HCT116 (cell line): Measurements from ENCODE around the gene NOTO. TPM values are rescaled to one million over a fixed set of nuclear protein-coding genes. Genes with fewer than 3 reads are reported as not detected.

Experiments used
- ATAC-seq: fragments of 200-7000 bp; cut with Tn5 transposase; 2 replicates; pipeline ENCODE4 v1.9.1; 2020; ENCODE audit warnings: mild to moderate bottlenecking, moderate library complexity
- BruUV-seq: library from RNA; stranded (reverse); fragments of 400-500 nt; replicated peaks from 2 replicates; lab custom pipeline; 2021; lab: Mats Ljungman, UMichigan
- CTCF ChIA-PET: fragments of 300-600 bp; sonication (Branson Sonifier 250); formaldehyde crosslinking; loops from one replicate; lab custom pipeline; 2021; ENCODE audit warnings: antibody characterized with exemption; lab: Charles Lee
- POLR2A ChIA-PET: fragments of 300-600, 350-600 bp; sonication (Branson Sonifier 250); formaldehyde crosslinking; loops from one replicate; lab custom pipeline; 2021; ENCODE audit warnings: antibody characterized with exemption; lab: Charles Lee
- RAD21 ChIA-PET, 2 experiments: fragments of 300-600 bp; sonication (Branson Sonifier 250); formaldehyde crosslinking; loops; one replicate each; lab custom pipeline; 2023; ENCODE audit warnings: low total read pairs in 2 of 2; ENCODE audit not compliant: uncharacterized antibody in 2 of 2, unreplicated experiment in 2 of 2, low non-redundant PET in 1 of 2; lab: Charles Lee
- DNase-seq: peaks from one replicate; pipeline ENCODE4 v3.0.0-alpha.2; 2010; ENCODE audit warnings: low read depth, low spot score
- H2AFZ ChIP-seq: fragments of 200-600 bp; shearing (Covaris generic), sonication (generic); 2 replicates; pipeline ENCODE4 v1.6.1; 2017; ENCODE audit warnings: low read depth, mixed run types, mixed read lengths, antibody characterized with exemption, low read length; ENCODE audit not compliant: poor library complexity, severe bottlenecking
- H3K27ac ChIP-seq: 2 replicates; pipeline ENCODE4 v1.5.1; 2012; ENCODE audit warnings: low read depth, low read length
- H3K27me3 ChIP-seq: fragments of 200-600 bp; sonication (generic); 2 replicates; pipeline ENCODE4 v1.6.1; 2016; ENCODE audit warnings: mixed run types, low read length, mixed read lengths; ENCODE audit not compliant: insufficient read depth
- H3K36me3 ChIP-seq, 2 experiments: fragments of 200-500 bp in 1 of 2; fragments of 200-600 bp in 1 of 2; sonication (Bioruptor generic) in 1 of 2; sonication (generic) in 1 of 2; 2 replicates each; pipeline versions ENCODE4 v1.5.1 to v1.6.1; 2014 to 2016; ENCODE audit warnings: low read length in 2 of 2, inconsistent platforms in 1 of 2, mixed read lengths in 1 of 2, mixed run types in 1 of 2; ENCODE audit not compliant: insufficient read depth in 2 of 2, control insufficient read depth in 1 of 2
- H3K4me1 ChIP-seq, 2 experiments: fragments of 200-600 bp in 1 of 2; sonication (generic) in 1 of 2; 2 replicates each; pipeline versions ENCODE4 v1.5.1 to v1.6.1; 2012 to 2017; ENCODE audit warnings: low read length in 2 of 2, inconsistent platforms in 1 of 2, mild to moderate bottlenecking in 1 of 2, mixed read lengths in 1 of 2, mixed run types in 1 of 2, moderate library complexity in 1 of 2; ENCODE audit not compliant: insufficient read depth in 2 of 2, control insufficient read depth in 1 of 2
- H3K4me2 ChIP-seq: fragments of 200-600 bp; sonication (generic); 2 replicates; pipeline ENCODE4 v1.6.1; 2017; ENCODE audit warnings: mixed run types, low read length, mixed read lengths
- H3K4me3 ChIP-seq, 2 experiments: fragments of 200-600 bp in 1 of 2; sonication (generic) in 1 of 2; replicated peaks in 1 of 2; 2 replicates each; pipeline ENCODE4 v1.5.1; 2011 to 2016; ENCODE audit warnings: low read length in 2 of 2, control low read depth in 1 of 2, low read depth in 1 of 2, mild to moderate bottlenecking in 1 of 2, mixed read lengths in 1 of 2, mixed run types in 1 of 2
- H3K79me2 ChIP-seq: fragments of 200-600 bp; sonication (generic); 2 replicates; pipeline ENCODE4 v1.6.1; 2017; ENCODE audit warnings: mild to moderate bottlenecking, mixed run types, low read length, moderate library complexity, mixed read lengths; ENCODE audit not compliant: insufficient read depth
- H3K9ac ChIP-seq: fragments of 200-600 bp; sonication (generic); 2 replicates; pipeline ENCODE4 v1.6.1; 2016; ENCODE audit warnings: low read length, mixed read lengths
- H3K9me2 ChIP-seq: fragments of 200-600 bp; sonication (generic), shearing (Covaris generic); 2 replicates; pipeline ENCODE4 v1.6.1; 2017; ENCODE audit warnings: mixed run types, mild to moderate bottlenecking, moderate library complexity; ENCODE audit not compliant: insufficient read depth
- H3K9me3 ChIP-seq, 2 experiments: fragments of 200-500 bp in 1 of 2; fragments of 200-600 bp in 1 of 2; sonication (Bioruptor generic) in 1 of 2; sonication (generic) in 1 of 2; 2 replicates each; pipeline ENCODE4 v1.6.1; 2014 to 2017; ENCODE audit warnings: low read length in 2 of 2, mixed read lengths in 2 of 2, inconsistent platforms in 1 of 2, low read depth in 1 of 2, mild to moderate bottlenecking in 1 of 2, mixed run types in 1 of 2, moderate library complexity in 1 of 2; ENCODE audit not compliant: control insufficient read depth in 1 of 2, insufficient read depth in 1 of 2
- H4K20me1 ChIP-seq: fragments of 200-600 bp; sonication (generic), shearing (Covaris generic); 2 replicates; pipeline ENCODE4 v1.6.1; 2017; ENCODE audit warnings: mixed run types, mild to moderate bottlenecking, moderate library complexity; ENCODE audit not compliant: insufficient read depth
- CEBPB ChIP-seq: IDR thresholded peaks from 2 replicates; pipeline ENCODE4 v1.6.1; 2012; ENCODE audit warnings: low read depth
- POLR2A ChIP-seq: IDR thresholded peaks from 2 replicates; pipeline ENCODE4 v1.7.0; 2011; ENCODE audit warnings: borderline replicate concordance; ENCODE audit not compliant: insufficient read depth, insufficient read length; ENCODE audit errors: extremely low read depth
- RAD21 ChIP-seq: IDR thresholded peaks from 2 replicates; pipeline ENCODE4 v1.6.1; 2012; ENCODE audit warnings: low read depth, mild to moderate bottlenecking
- SP1 ChIP-seq: IDR thresholded peaks from 2 replicates; pipeline ENCODE4 v1.6.1; 2012; ENCODE audit warnings: low read depth
- intact Hi-C: fragments of 100-400 bp; cut with micrococcal nuclease; formaldehyde crosslinking; loops from 2 replicates; pipeline ENCODE4 v1.10.0; 2022
- total RNA-seq: library from RNA; stranded (reverse); gene quantifications from one replicate; pipeline ENCODE4 v1.2.1, GENCODE V29; 2021; ENCODE audit not compliant: unreplicated experiment
- TF ChIP-seq, protein P1 (sequence below): IDR thresholded peaks from 2 replicates; pipeline ENCODE4 v1.6.1; 2012; ENCODE audit warnings: low read depth

The NOTO gene
- total RNA-seq, 1 experiment from 2014 or later, result not detected

GRCh38 chr2:73252238-73253027 lies 50.1 kb downstream of the NOTO start:
- TF ChIP-seq CEBPB (no peak), POLR2A (no peak), SP1 (no peak), RAD21 (no peak)
- TF ChIP-seq, protein P1, sequence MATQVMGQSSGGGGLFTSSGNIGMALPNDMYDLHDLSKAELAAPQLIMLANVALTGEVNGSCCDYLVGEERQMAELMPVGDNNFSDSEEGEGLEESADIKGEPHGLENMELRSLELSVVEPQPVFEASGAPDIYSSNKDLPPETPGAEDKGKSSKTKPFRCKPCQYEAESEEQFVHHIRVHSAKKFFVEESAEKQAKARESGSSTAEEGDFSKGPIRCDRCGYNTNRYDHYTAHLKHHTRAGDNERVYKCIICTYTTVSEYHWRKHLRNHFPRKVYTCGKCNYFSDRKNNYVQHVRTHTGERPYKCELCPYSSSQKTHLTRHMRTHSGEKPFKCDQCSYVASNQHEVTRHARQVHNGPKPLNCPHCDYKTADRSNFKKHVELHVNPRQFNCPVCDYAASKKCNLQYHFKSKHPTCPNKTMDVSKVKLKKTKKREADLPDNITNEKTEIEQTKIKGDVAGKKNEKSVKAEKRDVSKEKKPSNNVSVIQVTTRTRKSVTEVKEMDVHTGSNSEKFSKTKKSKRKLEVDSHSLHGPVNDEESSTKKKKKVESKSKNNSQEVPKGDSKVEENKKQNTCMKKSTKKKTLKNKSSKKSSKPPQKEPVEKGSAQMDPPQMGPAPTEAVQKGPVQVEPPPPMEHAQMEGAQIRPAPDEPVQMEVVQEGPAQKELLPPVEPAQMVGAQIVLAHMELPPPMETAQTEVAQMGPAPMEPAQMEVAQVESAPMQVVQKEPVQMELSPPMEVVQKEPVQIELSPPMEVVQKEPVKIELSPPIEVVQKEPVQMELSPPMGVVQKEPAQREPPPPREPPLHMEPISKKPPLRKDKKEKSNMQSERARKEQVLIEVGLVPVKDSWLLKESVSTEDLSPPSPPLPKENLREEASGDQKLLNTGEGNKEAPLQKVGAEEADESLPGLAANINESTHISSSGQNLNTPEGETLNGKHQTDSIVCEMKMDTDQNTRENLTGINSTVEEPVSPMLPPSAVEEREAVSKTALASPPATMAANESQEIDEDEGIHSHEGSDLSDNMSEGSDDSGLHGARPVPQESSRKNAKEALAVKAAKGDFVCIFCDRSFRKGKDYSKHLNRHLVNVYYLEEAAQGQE, result no peak
- Histone ChIP-seq H3K9ac (no peak overlapping the region), H3K4me1 (no peaks in the 10 kb centered on the region), H2AFZ (no peak overlapping the region), H3K79me2 (peaks cover 21% of the 10 kb centered on the region), H3K27me3 (no peaks in the 10 kb centered on the region), H3K27ac (no peak overlapping the region), H4K20me1 (no peaks in the 10 kb centered on the region; the same call in 1 of the 2 replicates), H3K4me3 (no peak overlapping the region), H3K9me3 (no peaks in the 10 kb centered on the region), H3K9me2 (no peaks in the 10 kb centered on the region), H3K36me3 (peaks cover 48 to 53% of the 10 kb centered on the region in 2 experiments; a peak in 3 of 4 replicates), H3K4me2 (no peak overlapping the region)
- RAD21 ChIA-PET, result no interaction called here
- POLR2A ChIA-PET, result no interaction called here
- CTCF ChIA-PET, result no interaction called here
- DNase-seq (no peak), ATAC-seq (no peak)
- BruUV-seq, result no TSS peak
- intact Hi-C loops, result no loop called here
